Measurements from ENCODE around the gene ICAM1.
A peak's percentile ranks its signal among the peaks of the same experiment; 100 is the strongest.

ICAM1 gene

DNA sequence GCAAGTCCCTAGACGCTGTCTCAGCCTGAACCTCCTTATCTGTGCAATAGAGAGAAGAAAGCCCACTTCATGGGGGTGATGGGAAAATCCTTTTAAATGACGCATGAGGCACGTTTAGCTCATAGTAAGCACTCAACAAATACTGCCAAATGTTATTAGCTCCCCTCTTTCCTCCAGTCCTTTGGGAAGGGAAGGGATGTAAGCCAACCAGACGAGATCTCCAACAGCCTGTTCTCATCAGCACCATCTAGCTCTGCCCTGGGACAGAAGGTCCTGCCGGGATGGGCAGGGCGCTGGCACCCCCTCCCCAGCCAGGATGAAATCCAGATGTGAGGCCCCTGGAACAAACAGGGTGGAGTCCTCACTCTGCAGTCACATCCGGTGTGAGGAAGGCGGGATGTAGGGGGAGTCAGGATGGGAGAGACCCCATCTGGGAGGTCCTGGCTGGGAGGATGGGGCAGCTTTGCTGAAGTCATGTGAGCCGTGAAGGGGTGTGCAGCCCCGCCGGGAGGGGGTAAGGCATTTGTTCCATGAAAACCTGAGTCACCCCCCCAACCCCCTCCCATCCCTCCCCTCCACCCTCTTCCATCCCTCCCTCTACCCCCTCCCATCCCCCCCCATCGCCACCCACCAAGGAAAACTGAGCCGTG, 44.4 kb upstream of the ICAM1 start:
- TF ChIP-seq, protein P1, sequence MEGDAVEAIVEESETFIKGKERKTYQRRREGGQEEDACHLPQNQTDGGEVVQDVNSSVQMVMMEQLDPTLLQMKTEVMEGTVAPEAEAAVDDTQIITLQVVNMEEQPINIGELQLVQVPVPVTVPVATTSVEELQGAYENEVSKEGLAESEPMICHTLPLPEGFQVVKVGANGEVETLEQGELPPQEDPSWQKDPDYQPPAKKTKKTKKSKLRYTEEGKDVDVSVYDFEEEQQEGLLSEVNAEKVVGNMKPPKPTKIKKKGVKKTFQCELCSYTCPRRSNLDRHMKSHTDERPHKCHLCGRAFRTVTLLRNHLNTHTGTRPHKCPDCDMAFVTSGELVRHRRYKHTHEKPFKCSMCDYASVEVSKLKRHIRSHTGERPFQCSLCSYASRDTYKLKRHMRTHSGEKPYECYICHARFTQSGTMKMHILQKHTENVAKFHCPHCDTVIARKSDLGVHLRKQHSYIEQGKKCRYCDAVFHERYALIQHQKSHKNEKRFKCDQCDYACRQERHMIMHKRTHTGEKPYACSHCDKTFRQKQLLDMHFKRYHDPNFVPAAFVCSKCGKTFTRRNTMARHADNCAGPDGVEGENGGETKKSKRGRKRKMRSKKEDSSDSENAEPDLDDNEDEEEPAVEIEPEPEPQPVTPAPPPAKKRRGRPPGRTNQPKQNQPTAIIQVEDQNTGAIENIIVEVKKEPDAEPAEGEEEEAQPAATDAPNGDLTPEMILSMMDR (conservative IDR thresholded peaks at IDR 0.05; ENCODE audit: control insufficient read depth, insufficient read depth, low read depth, low read length): no peak
- DNase-seq (ENCODE audit: low read depth): peak; percentile 99
- peak overlapping the region; percentile 6 for H3K4me3 ChIP-seq (ENCODE audit: control insufficient read depth, low read depth, low read length)

DNA sequence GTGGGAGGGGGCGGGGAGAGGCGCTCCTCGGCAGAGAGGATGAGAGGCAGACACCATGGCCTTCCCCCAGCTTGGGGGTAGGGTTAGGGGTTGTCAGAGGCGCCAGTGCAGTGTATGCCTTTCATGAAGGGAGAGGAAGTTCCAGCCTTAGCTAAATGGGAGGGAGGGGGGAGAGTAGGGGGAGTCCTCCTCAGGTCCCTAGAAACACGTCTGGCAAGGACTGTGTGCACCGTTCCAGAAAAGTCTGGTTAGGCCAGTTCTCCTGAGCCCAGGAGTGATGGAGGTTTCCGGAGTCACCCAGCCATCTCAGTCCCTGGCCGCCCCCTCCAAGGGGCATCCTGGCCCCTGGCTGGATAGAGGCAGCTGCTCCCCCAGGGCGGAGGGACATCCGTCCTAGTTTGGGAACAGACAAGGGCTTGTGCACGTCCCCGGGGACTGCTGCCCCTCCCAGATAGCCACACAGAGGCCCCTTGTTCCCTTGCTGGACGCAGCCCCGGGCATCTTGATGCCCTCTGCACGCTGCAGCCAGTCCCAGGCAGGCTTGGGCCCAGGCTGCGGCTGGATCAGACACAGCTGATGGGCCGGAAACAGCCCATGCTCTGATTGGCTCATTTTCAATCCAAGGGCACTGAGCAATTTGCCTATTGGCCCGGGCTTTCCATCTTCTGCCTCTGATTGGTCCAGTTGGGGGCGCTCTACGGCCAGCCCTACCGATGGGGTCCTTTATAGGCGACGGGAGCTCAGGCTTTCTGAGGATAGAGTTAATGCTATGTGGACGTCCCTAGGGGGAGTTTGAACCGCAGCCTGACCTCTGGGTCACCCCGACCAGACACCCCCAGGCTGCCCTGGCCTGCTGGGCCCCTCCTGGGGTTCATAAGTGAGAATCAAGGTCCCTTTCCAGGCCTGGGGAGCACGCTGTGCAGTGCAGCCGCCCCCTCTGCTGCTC, 43.6 kb upstream of the ICAM1 start:
- DNase-seq (ENCODE audit: low read depth): peak; percentile 61
- TF ChIP-seq, protein P1 (conservative IDR thresholded peaks at IDR 0.05; ENCODE audit: control insufficient read depth, insufficient read depth, low read depth, low read length): no peak

DNA sequence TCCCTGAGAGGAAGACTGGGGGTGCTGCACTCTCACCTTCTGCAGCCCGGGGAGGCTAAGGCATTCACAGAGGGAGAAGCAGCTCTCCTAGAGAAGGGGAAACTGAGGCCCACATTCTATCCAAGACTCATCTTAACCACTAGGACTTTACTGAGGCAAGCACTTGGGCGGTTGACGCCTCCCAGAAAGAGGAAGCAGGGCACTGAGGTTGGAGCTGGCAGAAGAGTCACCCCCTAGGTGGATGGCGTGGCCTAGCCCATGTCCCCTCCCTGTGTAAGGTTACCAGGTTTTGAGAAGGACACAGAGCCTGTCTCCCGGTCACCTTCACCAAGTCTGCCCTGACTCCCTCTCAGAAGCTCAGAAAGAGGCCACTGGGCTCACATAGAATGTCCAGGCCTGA, 42.5 kb upstream of the ICAM1 start:
- no peak overlapping the region for H3K4me3 ChIP-seq (ENCODE audit: control insufficient read depth, low read depth, low read length)
- no peak for DNase-seq (ENCODE audit: low read depth)
- TF ChIP-seq, protein P1 (conservative IDR thresholded peaks at IDR 0.05; ENCODE audit: control insufficient read depth, insufficient read depth, low read depth, low read length): no peak

More for the DNA sequence above, 43.6 kb upstream of the ICAM1 start:
- peak overlapping the region; percentile 9 for H3K4me3 ChIP-seq (ENCODE audit: control insufficient read depth, low read depth, low read length)

DNA sequence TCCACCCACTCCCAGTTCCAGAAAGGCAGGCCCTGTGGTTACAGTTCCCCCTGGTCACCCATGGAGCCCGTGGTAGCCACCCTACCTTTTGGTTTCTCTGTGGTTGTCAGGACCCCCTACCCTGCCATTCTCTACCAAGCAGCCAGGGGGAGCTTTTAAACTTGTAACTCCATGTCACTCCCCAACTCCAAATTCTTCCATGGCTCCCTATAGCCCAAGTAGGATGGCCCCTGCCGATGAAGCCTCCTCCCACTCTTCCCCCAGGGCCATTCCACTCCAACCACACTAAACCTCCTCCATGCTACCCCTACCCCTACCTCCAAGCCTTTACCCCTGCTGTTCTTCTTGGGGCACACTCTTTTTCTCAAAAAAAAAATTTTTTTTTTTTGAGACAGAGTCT, 42.0 kb upstream of the ICAM1 start:
- no peak overlapping the region for H3K4me3 ChIP-seq (ENCODE audit: control insufficient read depth, low read depth, low read length)
- DNase-seq (ENCODE audit: low read depth): peak; percentile 71
- TF ChIP-seq, protein P1 (conservative IDR thresholded peaks at IDR 0.05; ENCODE audit: control insufficient read depth, insufficient read depth, low read depth, low read length): peak; percentile 61

DNA sequence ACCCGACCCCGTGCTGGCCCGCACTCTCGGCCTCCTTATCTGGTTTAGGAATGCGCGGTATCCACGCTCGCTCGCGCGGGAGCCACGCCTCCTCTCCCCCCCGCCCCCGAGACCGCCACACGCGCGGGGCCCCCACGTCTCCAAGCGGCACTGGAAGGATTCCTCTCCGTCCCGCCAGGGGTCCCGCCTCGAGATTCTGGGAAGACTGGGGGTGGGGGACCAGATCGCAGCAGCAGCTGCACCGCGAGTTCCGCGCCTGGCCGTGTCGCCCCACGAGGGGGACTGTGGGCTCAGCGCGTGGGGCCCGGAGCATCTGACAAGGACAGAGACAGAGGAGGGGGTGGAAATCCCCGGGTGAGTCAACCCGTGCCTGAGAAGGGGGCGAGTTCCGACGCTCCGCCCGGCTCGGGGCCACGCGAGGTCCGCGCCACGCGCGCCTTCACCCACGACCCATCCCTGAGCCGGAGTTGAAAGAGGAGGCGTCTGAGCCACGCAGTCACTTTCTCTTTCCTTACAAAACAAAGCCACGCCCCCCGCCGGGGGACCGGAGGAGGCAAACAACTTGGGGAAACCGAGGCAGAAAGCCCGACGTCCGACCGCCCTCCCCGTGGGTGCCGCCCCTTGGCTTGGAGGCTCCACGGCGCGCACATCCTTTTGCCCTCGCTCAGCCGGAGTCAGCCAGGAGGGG, 40.6 kb upstream of the ICAM1 start:
- TF ChIP-seq, protein P1 (conservative IDR thresholded peaks at IDR 0.05; ENCODE audit: control insufficient read depth, insufficient read depth, low read depth, low read length): no peak
- no peak for DNase-seq (ENCODE audit: low read depth)

DNA sequence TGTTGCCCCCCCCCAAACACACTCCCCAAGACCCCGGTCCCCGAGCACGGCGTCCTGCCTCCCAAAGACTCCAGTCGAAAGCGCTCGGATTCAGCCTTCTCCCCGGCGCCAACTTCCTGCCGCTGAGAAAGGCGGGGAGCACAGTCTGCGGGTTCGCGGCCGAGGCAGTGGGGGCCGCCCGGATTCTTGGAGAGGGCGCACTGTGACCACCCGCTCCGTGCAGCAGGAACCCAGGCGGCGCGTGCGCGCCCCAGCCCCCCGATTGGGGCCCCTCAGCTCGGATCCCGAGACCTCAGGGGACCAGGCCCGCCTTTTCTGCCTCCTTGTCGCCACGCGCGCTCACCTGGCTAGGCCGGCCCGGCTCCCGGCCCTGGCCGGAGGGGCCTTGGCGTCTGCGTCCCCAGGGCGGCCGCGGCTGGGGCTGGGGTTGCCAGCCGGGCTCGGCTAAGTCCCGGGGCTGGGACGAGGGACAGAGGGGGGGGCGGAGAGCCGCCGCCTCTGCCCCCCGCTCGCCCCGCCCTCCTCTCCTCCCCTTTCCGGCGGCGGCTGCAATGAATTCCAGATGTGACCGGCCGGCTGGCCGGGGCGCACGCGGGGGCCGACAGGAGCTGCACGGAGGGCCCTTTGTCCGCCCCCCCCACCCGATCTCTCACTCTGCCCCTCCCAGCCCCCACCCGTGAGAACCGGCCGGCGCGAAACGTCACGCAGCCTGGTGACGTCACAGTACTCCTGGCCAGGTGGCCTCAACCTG, 39.9 kb upstream of the ICAM1 start, which contains the start of gene S1PR2:
S1PR2 (minus strand) TSS at position 471 of the 751 bp plus-strand sequence. CDS start 6,426 bp downstream, outside the sequence.
- DNase-seq (ENCODE audit: low read depth): peak; percentile 67
- TF ChIP-seq, protein P1 (conservative IDR thresholded peaks at IDR 0.05; ENCODE audit: control insufficient read depth, insufficient read depth, low read depth, low read length): no peak
- peak within 1 kb of the TSS; percentile 82 for H3K4me3 ChIP-seq (ENCODE audit: control insufficient read depth, low read depth, low read length)

More for the DNA sequence above, 40.6 kb upstream of the ICAM1 start:
- peak overlapping the region; percentile 82 for H3K4me3 ChIP-seq (ENCODE audit: control insufficient read depth, low read depth, low read length)
